ENCODE measurements around the gene RUNX3. TPM values are rescaled to one million over a fixed set of nuclear protein-coding genes. Genes with fewer than 3 reads are reported as not detected.

Gene RUNX3
- polyA plus RNA-seq, 1 experiment: not detected

GRCh38 chr1:24938276-24938675 lies 8.2 kb upstream of the RUNX3 start:
- TF ChIP-seq CTCF (IDR thresholded peaks at IDR 0.05; ENCODE audit: low read depth, low read length): no peak
- ChIA-PET CTCF (no interaction called here), POLR2A (no interaction called here)
- peaks cover 48% of the 10 kb centered on the region for H3K27me3 ChIP-seq (ENCODE audit: control insufficient read depth, insufficient read depth, low read length)
- no peaks in the 10 kb centered on the region; the same call in 1 of the 2 replicates for H3K9me3 ChIP-seq (ENCODE audit: control insufficient read depth, insufficient read depth, low read length)
- H3K4me3 ChIP-seq (ENCODE audit: low read depth, low read length): no peak overlapping the region
- H3K27ac ChIP-seq (ENCODE audit: low read depth, low read length): no peak overlapping the region
- DNase-seq (ENCODE audit: low read depth, low spot score): no peak

- ChIA-PET CTCF (interaction anchor here (5.0 kb wide), 1 partner anchor 165 kb away, joined by 38 read pairs; no protein-coding TSS in a partner anchor), POLR2A (no interaction called here)
- peaks cover 55% of the 10 kb centered on the region for H3K27me3 ChIP-seq (ENCODE audit: control insufficient read depth, insufficient read depth, low read length)
- TF ChIP-seq CTCF (IDR thresholded peaks at IDR 0.05; ENCODE audit: low read depth, low read length): no peak
- H3K4me3 ChIP-seq (ENCODE audit: low read depth, low read length): no peak overlapping the region
- no peak overlapping the region for H3K27ac ChIP-seq (ENCODE audit: low read depth, low read length)
- H3K9me3 ChIP-seq (ENCODE audit: control insufficient read depth, insufficient read depth, low read length): no peaks in the 10 kb centered on the region; the same call in 1 of the 2 replicates
- DNase-seq (ENCODE audit: low read depth, low spot score): no peak
Observed at GRCh38 chr1:24936684-24937083, 6.6 kb upstream of the RUNX3 start.

- Histone ChIP-seq H3K27ac (ENCODE audit: low read depth, low read length) (no peak overlapping the region), H3K27me3 (ENCODE audit: control insufficient read depth, insufficient read depth, low read length) (peaks cover 61% of the 10 kb centered on the region), H3K4me3 (ENCODE audit: low read depth, low read length) (no peak overlapping the region), H3K9me3 (ENCODE audit: control insufficient read depth, insufficient read depth, low read length) (no peaks in the 10 kb centered on the region; the same call in 1 of the 2 replicates)
- DNase-seq (ENCODE audit: low read depth, low spot score): no peak
- ChIA-PET POLR2A (no interaction called here), CTCF (interaction anchor here (0.6 to 5.0 kb wide), 3 partner anchors 102 to 165 kb away, joined by 3 to 38 read pairs (median 3); no protein-coding TSS in a partner anchor)
- no peak for TF ChIP-seq CTCF (IDR thresholded peaks at IDR 0.05; ENCODE audit: low read depth, low read length)
Observed at GRCh38 chr1:24935615-24936484, 5.8 kb upstream of the RUNX3 start.

GRCh38 chr1:24935196-24935526 lies 5.1 kb upstream of the RUNX3 start:
- DNase-seq (ENCODE audit: low read depth, low spot score): no peak
- POLR2A ChIA-PET: no interaction called here
- Histone ChIP-seq H3K9me3 (ENCODE audit: control insufficient read depth, insufficient read depth, low read length) (no peaks in the 10 kb centered on the region; the same call in 1 of the 2 replicates), H3K27ac (ENCODE audit: low read depth, low read length) (no peak overlapping the region), H3K27me3 (ENCODE audit: control insufficient read depth, insufficient read depth, low read length) (peaks cover 66% of the 10 kb centered on the region), H3K4me3 (ENCODE audit: low read depth, low read length) (no peak overlapping the region)
- CTCF ChIA-PET: interaction anchor here (1.3 to 5.0 kb wide), 3 partner anchors 102 to 270 kb away, joined by 4 to 38 read pairs (median 30); no protein-coding TSS in a partner anchor
- no peak for TF ChIP-seq CTCF (IDR thresholded peaks at IDR 0.05; ENCODE audit: low read depth, low read length)
